GM21515 (cell line): ENCODE data around the gene SGSM2.

Experiments
- ATAC-seq: cut with Tn5 transposase; IDR thresholded peaks from one replicate; pipeline ENCODE4 v1.9.1; 2021; ENCODE audit not compliant: unreplicated experiment

The SGSM2 gene

DNA sequence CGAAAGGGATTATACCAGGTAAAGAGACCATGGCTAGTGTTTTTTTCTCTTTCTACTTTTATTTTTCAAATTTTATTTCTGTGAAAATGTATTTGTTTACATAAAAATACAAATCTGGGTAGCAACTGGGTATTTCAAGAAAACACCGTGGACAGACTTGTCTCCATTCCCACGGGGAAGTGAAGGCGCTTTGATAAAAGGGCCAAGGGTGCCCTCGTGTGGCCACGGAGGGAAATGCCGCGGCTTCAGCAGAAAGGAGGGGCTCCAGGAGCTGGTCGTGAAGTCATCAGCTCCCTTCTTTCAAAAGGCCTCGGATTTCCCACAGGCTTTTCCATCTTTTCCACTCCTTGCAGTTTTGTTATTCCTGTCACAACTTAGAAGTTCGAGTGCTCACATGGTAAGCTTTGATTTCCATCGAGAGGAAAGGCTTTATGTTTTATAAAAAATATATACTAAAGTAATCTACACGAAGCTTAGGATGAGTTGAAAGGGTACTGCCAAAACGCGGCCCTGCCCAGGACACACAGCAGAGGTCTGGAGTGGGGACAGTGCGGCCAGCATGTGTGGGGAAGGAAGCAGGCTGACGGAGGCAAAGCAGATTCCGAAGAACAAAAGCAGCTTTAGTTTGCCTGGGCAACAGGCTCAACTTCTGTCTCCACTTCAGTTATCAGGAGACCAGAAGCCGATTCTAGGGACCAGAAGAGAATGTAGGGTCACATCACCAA is 78.9 kb downstream of the SGSM2 start:
- ATAC-seq = no peak

DNA sequence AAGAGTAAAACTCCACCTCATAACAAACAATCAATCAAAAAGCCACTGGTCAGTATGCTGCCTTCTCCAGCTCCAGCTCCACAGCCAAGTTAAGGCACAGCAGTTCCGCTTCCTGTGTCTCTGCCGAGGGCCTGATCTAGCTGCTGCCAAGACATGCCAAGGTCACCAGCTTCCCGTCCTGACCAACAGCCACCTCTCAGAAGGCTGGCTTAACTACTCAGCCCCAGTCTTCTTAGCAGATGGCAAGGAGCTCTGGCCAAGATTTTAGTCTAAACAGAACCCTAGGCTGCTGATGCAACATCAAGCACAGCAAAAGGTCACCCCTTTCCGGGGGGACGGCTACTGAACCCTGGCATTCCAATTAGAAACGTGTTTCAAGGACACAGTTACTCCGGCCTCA is 81.3 kb downstream of the SGSM2 start:
- no peak for ATAC-seq

DNA sequence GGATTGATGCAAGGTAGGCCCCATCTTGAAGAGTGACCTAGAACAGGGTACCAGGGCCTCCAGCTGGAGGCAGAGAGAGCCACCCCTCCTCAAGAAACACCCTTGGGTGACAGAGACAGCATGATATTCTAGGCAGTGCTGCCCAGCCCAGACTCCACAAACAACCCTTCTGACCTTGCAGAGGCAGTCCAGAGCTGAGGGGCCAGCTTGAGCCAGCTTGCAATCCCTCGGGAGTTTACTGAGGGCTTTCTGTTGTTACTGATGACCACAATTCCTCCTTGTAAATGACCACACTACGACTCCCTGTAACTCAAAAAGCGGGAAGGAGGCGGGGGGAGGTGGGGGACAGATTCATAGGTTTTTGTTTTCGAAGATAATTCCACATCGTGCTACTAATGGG is 82.2 kb downstream of the SGSM2 start:
- ATAC-seq = no peak

DNA sequence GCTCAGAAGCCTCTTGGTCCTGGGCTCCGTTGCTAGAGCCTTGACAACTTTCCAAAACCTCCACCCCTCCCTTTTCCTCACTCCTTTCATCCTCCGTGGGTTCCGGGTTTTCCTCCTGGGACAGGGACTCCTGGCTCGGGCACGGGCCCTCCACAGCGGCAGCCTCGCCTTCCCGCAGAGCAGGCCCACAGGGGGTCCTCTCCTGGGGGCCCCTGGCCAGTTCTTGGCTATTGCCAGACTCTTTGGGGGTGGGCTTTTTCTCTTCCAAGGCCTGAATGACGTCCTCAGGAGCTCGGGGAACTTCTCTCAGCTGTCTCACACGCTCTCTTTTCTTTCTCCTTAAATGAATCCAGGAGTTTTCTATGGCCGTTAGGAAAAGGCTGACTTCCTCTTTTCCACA is 82.9 kb downstream of the SGSM2 start:
- ATAC-seq = no peak

DNA sequence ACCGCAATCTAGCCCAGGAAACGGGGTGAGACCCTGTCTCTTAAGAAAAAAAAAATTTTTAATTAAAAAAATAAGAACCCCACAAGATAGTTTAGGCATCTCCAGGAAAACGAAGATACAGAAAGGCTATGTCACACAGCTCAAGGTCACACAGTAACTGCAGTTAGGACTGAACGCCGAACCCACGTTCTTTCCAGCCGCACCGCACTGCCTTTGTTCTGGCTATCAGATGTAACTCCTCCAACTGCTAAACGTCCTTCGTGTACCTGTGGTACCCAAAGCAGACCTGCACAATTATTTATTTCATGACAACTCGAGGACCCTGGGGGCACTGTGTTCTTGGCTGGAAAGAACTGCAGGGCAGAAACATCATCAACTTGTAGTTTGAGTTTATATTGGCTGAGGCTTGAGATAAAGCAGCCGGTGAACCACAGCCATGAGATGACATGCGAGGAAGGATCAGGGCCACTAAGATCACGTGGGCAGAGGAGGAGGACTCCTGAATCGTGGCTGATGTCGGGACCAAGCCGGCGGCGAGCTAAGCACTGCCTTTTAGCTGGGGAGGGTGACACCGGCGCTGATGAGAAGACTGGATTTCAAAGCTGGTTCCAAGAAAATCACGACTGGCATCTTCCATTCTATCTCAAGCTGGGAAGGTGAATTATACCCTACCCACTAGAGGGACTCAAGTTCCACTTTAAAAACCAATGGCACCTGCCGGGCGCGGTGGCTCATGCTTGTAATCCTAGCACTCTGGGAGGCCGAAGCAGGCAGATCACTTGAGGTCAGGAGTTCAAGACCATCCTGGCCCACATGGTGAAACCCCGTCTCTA is 84.2 kb downstream of the SGSM2 start:
- ATAC-seq = no peak

DNA sequence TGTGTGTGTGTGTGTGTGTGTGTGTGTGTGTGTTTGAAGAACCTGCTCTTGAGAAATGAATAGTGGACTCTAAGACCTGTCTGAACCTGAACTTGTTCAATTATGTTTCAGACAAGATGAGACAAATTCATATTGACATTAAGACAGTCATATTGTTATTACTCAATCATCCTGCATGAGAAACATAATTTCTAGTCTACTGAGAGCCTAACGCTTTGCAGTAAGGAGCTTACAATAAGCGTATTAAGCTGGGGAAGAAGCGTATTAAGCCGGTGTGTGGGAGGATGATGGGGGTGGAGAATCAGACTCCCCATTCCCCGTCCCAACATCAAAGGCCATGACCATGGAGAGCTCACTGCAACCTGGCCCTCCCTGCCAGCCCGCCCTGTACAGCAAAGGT is 86.0 kb downstream of the SGSM2 start:
- no peak for ATAC-seq

DNA sequence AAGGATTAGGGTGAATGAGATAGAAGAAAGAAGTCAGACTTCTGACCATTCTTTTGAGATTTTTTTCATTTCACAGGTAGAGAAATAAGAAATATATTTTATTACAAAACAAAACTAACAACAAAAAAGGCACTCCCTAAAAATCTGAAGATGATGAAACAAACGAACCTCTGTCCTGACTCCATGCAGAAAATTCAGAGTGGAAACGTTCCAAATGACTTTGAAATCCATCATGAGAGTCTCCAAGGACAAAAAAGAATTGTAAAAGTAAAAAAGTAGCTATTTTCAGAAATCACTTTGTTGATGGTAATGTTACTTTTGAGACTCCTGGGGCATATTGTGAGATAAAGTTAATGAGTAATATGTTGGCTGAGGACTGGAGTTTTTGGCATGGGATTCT is 89.9 kb downstream of the SGSM2 start:
- no peak for ATAC-seq

DNA sequence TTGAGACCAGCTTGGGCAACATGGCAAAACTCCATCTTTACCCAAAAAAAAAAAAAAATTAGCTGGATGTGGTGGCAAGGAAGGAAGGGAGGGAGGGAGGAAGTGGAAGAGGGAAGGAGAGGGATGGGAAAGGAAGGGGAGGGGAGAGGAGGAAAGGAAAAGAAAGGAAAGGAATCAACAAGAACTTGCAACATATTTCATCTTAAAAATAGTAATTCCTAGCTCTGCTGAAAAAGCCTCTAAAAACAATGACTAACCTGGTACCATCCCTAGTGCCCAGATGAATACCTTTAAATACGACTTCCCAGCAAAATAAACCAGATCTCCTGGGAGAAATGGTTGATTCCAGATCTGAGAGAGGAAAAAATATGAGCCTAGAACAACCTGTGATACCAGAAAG is 90.6 kb downstream of the SGSM2 start:
- ATAC-seq = no peak
